SJCRH30 (cell line): ENCODE results near the gene ENTHD1. TPM values are rescaled to one million over a fixed set of nuclear protein-coding genes. Genes with fewer than 3 reads are reported as not detected.
A peak's percentile ranks its signal among the peaks of the same experiment; 100 is the strongest.
"Not testable (repeated sequence)": the region's sequence is repeated elsewhere in the genome, so short reads cannot be mapped to it uniquely, and the experiment has no call there.

ENCODE experiments used
- DNase-seq, 2 experiments: peaks; one replicate each; pipeline ENCODE4 v3.0.0-alpha.2; 2015 to 2020
- H3K27ac ChIP-seq: fragments of 250-450 bp; sonication (Bioruptor Pico); 2 replicates; pipeline ENCODE4 v1.5.1; 2020; ENCODE audit warnings: mild to moderate bottlenecking, moderate library complexity
- H3K27me3 ChIP-seq: fragments of 250-450 bp; sonication (Bioruptor Pico); 2 replicates; pipeline ENCODE4 v1.5.1; 2020; ENCODE audit warnings: mild to moderate bottlenecking, moderate library complexity
- H3K36me3 ChIP-seq: fragments of 250-450 bp; sonication (Bioruptor Pico); 2 replicates; pipeline ENCODE4 v1.5.1; 2020; ENCODE audit warnings: mild to moderate bottlenecking, moderate library complexity
- H3K4me1 ChIP-seq: fragments of 250-450 bp; sonication (Bioruptor Pico); 2 replicates; pipeline ENCODE4 v1.5.1; 2020; ENCODE audit warnings: mild to moderate bottlenecking, moderate library complexity
- H3K4me3 ChIP-seq: fragments of 250-450 bp; sonication (Bioruptor Pico); 2 replicates; pipeline ENCODE4 v1.5.1; 2020; ENCODE audit warnings: mild to moderate bottlenecking, moderate library complexity
- H3K9me3 ChIP-seq: fragments of 250-450 bp; sonication (Bioruptor Pico); replicated peaks from 2 replicates; pipeline ENCODE4 v1.5.1; 2020; ENCODE audit warnings: mild to moderate bottlenecking, moderate library complexity
- total RNA-seq: library from RNA; depleted of rRNA; stranded (reverse); fragments of >200 nt; shearing (Covaris generic); gene quantifications from 2 replicates; pipeline ENCODE4 v1.2.3, GENCODE V29; 2014

ENTHD1 gene
- total RNA-seq, 1 experiment from 2014 or later: not detected

DNA sequence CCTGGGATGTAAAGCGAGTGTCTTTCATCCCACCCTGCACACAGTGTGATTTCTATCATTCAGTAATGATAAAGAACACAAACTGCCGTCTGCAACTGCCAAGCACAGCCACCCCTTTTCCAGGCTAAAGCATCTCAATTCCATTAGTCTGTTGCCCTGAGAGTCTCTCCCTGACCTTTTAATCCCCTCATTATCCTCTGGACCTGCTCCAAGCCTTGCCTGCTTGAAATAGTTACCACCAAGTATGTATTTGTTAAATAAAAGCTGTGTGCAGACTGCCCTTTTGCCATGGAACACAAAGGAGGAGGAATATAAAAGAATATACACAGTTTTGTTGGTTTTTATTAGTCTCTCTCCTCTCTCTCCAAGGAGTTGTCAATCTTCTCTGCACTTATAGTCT is 20.3 kb upstream of the ENTHD1 start:
- Histone ChIP-seq H3K27me3 (peaks cover 10% of the 10 kb centered on the region; the same call in 1 of the 2 replicates), H3K4me3 (no peak overlapping the region), H3K4me1 (no peaks in the 10 kb centered on the region), H3K36me3 (no peaks in the 10 kb centered on the region), H3K27ac (no peak overlapping the region), H3K9me3 (no peaks in the 10 kb centered on the region)
- DNase-seq: peak in 1 of 2 experiments; percentile 4

DNA sequence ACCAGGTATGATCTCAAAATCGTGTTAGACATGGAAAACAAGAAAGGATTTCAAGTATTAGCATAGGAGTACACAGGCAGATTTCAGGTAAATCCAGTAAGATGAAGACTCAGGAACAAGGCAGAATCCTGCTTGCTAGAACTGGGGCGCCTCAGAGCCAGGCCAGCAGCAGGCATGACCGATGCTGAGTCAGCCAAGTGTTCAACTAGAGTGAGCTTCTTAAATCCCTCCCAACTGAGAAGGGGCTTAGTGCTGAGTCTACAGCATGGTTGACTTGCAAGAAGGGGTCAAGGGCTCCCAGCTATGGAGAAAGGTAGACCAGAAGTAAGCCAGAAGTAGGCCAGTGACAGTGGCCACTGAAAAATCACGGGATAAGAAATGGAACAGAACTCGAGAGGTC is 19.8 kb upstream of the ENTHD1 start:
- Histone ChIP-seq H3K27ac (no peak overlapping the region), H3K9me3 (no peaks in the 10 kb centered on the region), H3K36me3 (no peaks in the 10 kb centered on the region), H3K27me3 (peaks cover 7% of the 10 kb centered on the region; the same call in 1 of the 2 replicates), H3K4me3 (no peak overlapping the region), H3K4me1 (no peaks in the 10 kb centered on the region)
- DNase-seq: no peak

GRCh38 chr22:39910876-39911613 is 17.5 kb upstream of the ENTHD1 start:
- peaks cover 5% of the 10 kb centered on the region; the same call in 1 of the 2 replicates for H3K27me3 ChIP-seq
- no peak overlapping the region for H3K4me3 ChIP-seq
- no peaks in the 10 kb centered on the region for H3K4me1 ChIP-seq
- no peaks in the 10 kb centered on the region for H3K36me3 ChIP-seq
- no peak for DNase-seq
- no peak overlapping the region for H3K27ac ChIP-seq
- no peaks in the 10 kb centered on the region for H3K9me3 ChIP-seq

DNA sequence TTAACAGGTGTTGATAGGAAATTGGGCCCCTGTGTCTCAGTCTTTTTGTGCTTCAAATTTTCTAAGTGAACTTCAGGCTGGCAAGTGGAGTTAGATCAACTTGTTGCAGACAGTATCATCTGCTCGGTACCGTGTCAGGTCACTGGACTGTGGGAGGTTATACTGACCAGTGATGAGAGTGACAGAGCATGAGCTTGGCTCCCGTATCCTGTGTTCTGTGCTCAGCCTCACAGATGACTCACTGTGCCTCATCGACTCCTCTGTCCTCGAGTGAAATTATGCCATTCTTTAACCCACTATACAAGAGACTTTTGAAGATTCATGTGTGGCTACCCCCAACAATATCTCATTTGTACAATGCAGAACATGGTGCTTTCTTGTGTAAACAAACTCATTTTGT is 15.2 kb upstream of the ENTHD1 start:
- no peak for DNase-seq

DNA sequence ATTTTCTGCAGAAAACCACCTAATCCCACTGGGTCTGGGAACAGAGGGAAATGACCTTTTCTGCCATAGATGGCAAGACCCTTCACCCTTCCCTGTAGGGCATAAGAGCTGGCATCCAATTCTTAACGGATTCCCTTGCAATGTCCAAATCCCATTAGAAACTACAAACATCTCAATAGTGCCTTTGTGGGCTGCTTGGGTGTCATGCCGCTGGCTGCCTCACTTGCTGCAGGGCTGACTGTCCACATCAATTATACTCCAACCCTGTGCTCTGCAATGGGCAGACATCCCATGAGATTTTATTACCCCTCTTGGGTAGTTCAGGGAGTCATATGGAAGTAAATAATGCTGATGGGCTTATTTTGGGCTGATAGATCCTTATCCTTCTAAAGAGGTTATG is 14.6 kb upstream of the ENTHD1 start:
- no peaks in the 10 kb centered on the region for H3K4me1 ChIP-seq
- H3K27me3 ChIP-seq: peaks cover 5% of the 10 kb centered on the region

More for the DNA sequence above, 15.2 kb upstream of the ENTHD1 start:
- peaks cover 5% of the 10 kb centered on the region for H3K27me3 ChIP-seq
- no peaks in the 10 kb centered on the region for H3K9me3 ChIP-seq
- H3K4me3 ChIP-seq: no peak overlapping the region
- no peak overlapping the region for H3K27ac ChIP-seq
- no peaks in the 10 kb centered on the region for H3K36me3 ChIP-seq
- H3K4me1 ChIP-seq: no peaks in the 10 kb centered on the region

GRCh38 chr22:39907605-39908097 is 14.1 kb upstream of the ENTHD1 start:
- Histone ChIP-seq H3K27me3 (peaks cover 5% of the 10 kb centered on the region), H3K4me1 (no peaks in the 10 kb centered on the region), H3K27ac (no peak overlapping the region), H3K36me3 (no peaks in the 10 kb centered on the region), H3K9me3 (no peaks in the 10 kb centered on the region), H3K4me3 (no peak overlapping the region)
- no peak for DNase-seq

More for the DNA sequence above, 14.6 kb upstream of the ENTHD1 start:
- Histone ChIP-seq H3K36me3 (no peaks in the 10 kb centered on the region), H3K27ac (no peak overlapping the region), H3K4me3 (no peak overlapping the region), H3K9me3 (no peaks in the 10 kb centered on the region)
- no peak for DNase-seq

GRCh38 chr22:39907047-39907446 is 13.5 kb upstream of the ENTHD1 start:
- no peaks in the 10 kb centered on the region for H3K4me1 ChIP-seq
- H3K9me3 ChIP-seq: no peaks in the 10 kb centered on the region
- peaks cover 5% of the 10 kb centered on the region for H3K27me3 ChIP-seq
- DNase-seq: no peak
- no peak overlapping the region for H3K4me3 ChIP-seq
- H3K27ac ChIP-seq: no peak overlapping the region
- no peaks in the 10 kb centered on the region for H3K36me3 ChIP-seq

- DNase-seq: no peak
- Histone ChIP-seq H3K9me3 (no peaks in the 10 kb centered on the region), H3K27me3 (peaks cover 5% of the 10 kb centered on the region)
Observed at GRCh38 chr22:39906207-39906606, 12.6 kb upstream of the ENTHD1 start.

DNA sequence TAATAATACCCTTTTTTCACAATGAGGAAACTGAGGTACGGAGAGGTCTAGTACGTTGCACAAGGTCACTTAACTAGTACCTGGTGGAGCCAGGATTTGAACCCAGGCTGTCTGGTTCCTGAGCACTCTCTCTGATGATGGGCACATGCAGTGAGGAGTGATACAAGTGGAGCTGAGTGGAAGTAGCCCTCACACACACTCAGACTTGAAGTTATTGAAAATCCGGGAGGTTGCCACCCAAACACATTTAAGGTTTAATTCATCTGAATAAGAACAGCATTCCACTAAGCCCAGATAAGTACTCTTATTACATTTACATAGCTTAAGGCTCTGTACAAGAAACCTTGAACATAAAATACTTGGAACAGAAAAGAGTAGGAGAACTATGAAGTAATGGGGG is 12.1 kb upstream of the ENTHD1 start:
- no peaks in the 10 kb centered on the region for H3K4me1 ChIP-seq
- H3K9me3 ChIP-seq: no peaks in the 10 kb centered on the region
- no peak overlapping the region for H3K27ac ChIP-seq
- no peak for DNase-seq
- H3K36me3 ChIP-seq: no peaks in the 10 kb centered on the region
- peaks cover 5% of the 10 kb centered on the region for H3K27me3 ChIP-seq
- H3K4me3 ChIP-seq: no peak overlapping the region

More at GRCh38 chr22:39906207-39906606, 12.6 kb upstream of the ENTHD1 start:
- no peaks in the 10 kb centered on the region for H3K36me3 ChIP-seq
- H3K4me3 ChIP-seq: no peak overlapping the region
- no peak overlapping the region for H3K27ac ChIP-seq
- no peaks in the 10 kb centered on the region for H3K4me1 ChIP-seq

DNA sequence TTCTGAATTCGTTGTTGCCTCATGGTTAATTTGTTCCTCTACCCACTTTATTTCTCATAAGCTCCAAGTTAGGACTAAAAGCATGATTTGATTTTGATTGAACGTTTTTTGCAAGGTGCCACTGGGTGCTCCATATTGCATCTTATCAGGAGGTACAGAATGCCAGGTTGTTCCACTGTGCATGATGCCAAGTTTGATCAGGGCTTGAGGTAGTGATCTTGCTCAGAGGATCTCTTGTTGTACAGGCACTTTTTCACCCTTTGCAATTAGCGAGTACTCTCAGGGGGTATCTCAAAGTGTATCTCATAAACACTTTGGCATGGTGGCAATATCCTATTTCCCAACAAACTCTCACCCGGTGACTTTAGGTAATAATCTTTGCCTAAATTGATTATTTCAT is 11.3 kb upstream of the ENTHD1 start:
- Histone ChIP-seq H3K36me3 (no peaks in the 10 kb centered on the region), H3K4me1 (no peaks in the 10 kb centered on the region), H3K4me3 (no peak overlapping the region), H3K9me3 (no peaks in the 10 kb centered on the region), H3K27ac (no peak overlapping the region), H3K27me3 (peaks cover 5% of the 10 kb centered on the region)
- no peak for DNase-seq

- not testable (repeated sequence) for H3K27me3 ChIP-seq, DNase-seq, H3K27ac ChIP-seq, H3K36me3 ChIP-seq, H3K4me3 ChIP-seq, H3K9me3 ChIP-seq, H3K4me1 ChIP-seq
Observed at GRCh38 chr22:39904024-39904423, 10.5 kb upstream of the ENTHD1 start.

GRCh38 chr22:39901565-39902146 is 8.1 kb upstream of the ENTHD1 start:
- no peak for DNase-seq
- Histone ChIP-seq H3K36me3 (no peaks in the 10 kb centered on the region), H3K27ac (no peak overlapping the region), H3K4me1 (no peaks in the 10 kb centered on the region), H3K4me3 (no peak overlapping the region), H3K27me3 (no peaks in the 10 kb centered on the region; the same call in 1 of the 2 replicates), H3K9me3 (no peaks in the 10 kb centered on the region)

DNA sequence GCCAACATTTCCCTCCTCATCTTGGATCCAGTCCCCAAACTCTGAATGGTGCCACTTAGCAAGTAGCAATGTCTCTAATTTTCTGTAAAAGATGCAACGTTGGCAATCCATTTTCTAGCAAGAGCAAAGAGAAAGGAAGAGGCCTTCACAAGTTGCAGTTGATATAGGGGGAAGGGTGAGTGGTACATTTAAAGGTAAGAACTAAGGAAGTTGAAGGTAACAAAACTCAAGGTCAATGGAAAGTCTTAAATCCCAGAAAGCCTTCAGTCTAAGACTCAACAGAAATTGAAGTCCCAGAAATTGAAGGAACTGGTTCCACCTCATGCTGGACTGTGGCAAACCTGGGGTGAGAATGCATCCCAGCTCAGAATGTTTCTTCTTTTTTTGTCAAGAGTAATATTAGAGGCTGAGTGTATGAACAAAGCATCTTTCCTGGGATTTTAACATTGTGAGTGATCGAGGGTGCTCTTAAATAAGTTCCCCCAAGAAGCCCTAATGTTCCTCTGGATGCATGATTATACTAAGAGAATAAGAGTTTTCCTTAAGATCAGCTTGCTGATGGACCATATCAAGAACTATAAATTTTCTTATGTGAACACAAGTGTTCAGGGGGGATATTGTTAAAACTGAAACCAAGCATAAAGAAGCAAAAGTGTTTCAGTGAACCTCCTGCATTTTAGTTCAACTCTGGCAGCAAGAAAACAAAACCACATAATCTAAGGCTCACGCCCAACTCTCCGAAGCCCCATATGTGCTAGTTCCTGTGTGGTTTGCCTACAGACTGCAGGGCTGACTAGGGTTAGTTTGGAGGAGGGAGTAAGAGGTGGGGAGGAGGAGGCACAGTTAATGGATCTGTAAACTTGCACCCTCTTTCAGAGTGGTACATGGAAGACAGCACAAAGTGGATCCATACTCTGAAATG is 7.0 kb upstream of the ENTHD1 start, which contains the start of gene GRAP2:
Gene GRAP2 (plus strand): TSS at position 779 of the 922 bp plus-strand sequence. CDS start 46,023 bp downstream, outside the sequence.
- no peak within 1 kb of the TSS for H3K27ac ChIP-seq
- no peaks in the 10 kb centered on the region for H3K4me1 ChIP-seq
- no peaks in the 10 kb centered on the region for H3K36me3 ChIP-seq
- H3K4me3 ChIP-seq: no peak within 1 kb of the TSS
- no peak for DNase-seq
- H3K27me3 ChIP-seq: no peaks in the 10 kb centered on the region; the same call in 1 of the 2 replicates
- no peaks in the 10 kb centered on the region for H3K9me3 ChIP-seq

DNA sequence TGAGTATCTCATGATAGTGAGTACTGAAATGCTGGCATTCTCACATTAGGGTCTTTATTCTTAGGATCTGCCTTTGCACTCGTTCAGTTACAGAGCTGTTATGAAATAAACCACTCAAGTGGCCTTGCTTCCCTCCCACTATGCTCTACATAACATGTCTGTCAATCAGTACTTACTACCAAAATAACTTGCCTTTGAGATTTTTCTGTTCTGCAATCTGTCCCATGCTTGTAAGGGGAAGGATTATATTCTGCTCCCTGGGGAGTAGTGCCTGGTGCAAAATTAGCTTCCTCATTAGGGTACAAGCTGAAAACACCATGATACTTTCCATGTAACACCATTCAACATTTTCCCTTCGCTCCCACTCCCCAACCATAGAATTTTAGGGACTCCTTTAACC is 5.4 kb upstream of the ENTHD1 start:
- Histone ChIP-seq H3K9me3 (no peaks in the 10 kb centered on the region), H3K4me1 (no peaks in the 10 kb centered on the region), H3K4me3 (no peak overlapping the region), H3K36me3 (no peaks in the 10 kb centered on the region), H3K27ac (no peak overlapping the region), H3K27me3 (no peaks in the 10 kb centered on the region)
- no peak for DNase-seq

DNA sequence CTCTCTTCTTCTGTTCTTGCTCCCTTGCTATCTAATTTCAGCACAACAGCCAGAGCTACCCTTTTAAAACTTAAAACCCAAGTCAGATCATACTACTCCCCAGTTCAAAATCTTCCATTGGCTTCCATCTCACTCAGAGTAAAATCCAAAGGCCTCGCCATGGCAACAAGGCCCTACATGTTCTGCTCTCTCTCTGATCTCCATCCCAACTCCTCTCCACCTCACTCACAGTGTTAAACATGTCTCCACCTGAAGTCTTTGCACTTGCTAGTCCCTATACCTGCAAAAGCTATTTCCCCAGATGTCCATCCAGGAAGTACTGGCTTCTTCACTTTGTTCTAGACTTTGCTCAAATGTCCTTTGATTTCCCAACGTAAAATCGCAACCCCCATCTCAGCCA is 4.3 kb upstream of the ENTHD1 start:
- no peak for DNase-seq
- no peaks in the 10 kb centered on the region for H3K36me3 ChIP-seq
- H3K4me3 ChIP-seq: no peak overlapping the region
- no peaks in the 10 kb centered on the region for H3K9me3 ChIP-seq
- no peaks in the 10 kb centered on the region for H3K27me3 ChIP-seq
- no peaks in the 10 kb centered on the region for H3K4me1 ChIP-seq
- H3K27ac ChIP-seq: no peak overlapping the region
